Aorta (tissue), 4 donors: ENCODE measurements around the gene ZNF879. TPM values are rescaled to one million over a fixed set of nuclear protein-coding genes. Genes with fewer than 3 reads are reported as not detected.

ENCODE experiments used
- polyA plus RNA-seq, 2 donors: library from polyadenylated mRNA; stranded (reverse); fragments of 200-250 nt; gene quantifications; one replicate each; pipeline ENCODE4 v1.2.3, GENCODE V29; 2013
- total RNA-seq, 2 donors: library from RNA; stranded (reverse); fragmentation: NEBNext Ultra II Directional; extraction: Animal tissue kit (Norgen Biotek cat#: 25700); gene quantifications; one replicate each; pipeline ENCODE4 v1.2.1, GENCODE V29; 2021
- donor health status: healthy with polysubstance abuse.
- donor health status: Bipolar disorder and iron deficiency.
- donor health status: DM: no; HTN: no; CAD: no.
- donor health status: DM: yes; HTN: yes; CAD: no.

Gene ZNF879
- total and polyA plus RNA-seq, 4 donors = 1.4 to 6.1 (median 4.3) TPM

Other genes starting within 250 kb of the ZNF879 start
- 10 to 100 TPM; 14.4 to 22.9 TPM for gene ZNF354B, start 163.9 kb upstream of the ZNF879 start, total RNA-seq
- gene ZNF354B, start 163.9 kb upstream of the ZNF879 start, polyA plus RNA-seq = 10 to 100 TPM in 1 of 2 donors, 1 to 10 TPM in 1; 2.3 to 16.6 TPM
- gene ZFP2, start 127.9 kb upstream of the ZNF879 start, total RNA-seq = 1 to 10 TPM; 1.6 to 3.4 TPM
- 1 to 10 TPM; 1.6 to 2.6 TPM for gene ZFP2, start 127.9 kb upstream of the ZNF879 start, polyA plus RNA-seq
- gene ZNF454, start 82.6 kb upstream of the ZNF879 start, total RNA-seq = 1 to 10 TPM; 2.2 to 5.6 TPM
- gene ZNF454, start 82.6 kb upstream of the ZNF879 start, polyA plus RNA-seq = 1 to 10 TPM; 1.5 TPM
- gene GRM6, start 28.5 kb upstream of the ZNF879 start, total RNA-seq = not detected
- gene GRM6, start 28.5 kb upstream of the ZNF879 start, polyA plus RNA-seq = not detected
- 10 to 100 TPM in 1 of 2 donors, 1 to 10 TPM in 1; 6.3 to 10.2 TPM for gene ZNF354C, start 36.6 kb downstream of the ZNF879 start, total RNA-seq
- gene ZNF354C, start 36.6 kb downstream of the ZNF879 start, polyA plus RNA-seq = 1 to 10 TPM; 1.0 to 3.6 TPM